SU-DHL-6 (cell line): ENCODE results near the gene CIB4.

ENCODE experiments used
- H2AFZ ChIP-seq: fragments of 200-600 bp; sonication (generic); 2 replicates; pipeline ENCODE4 v1.6.1; 2014; ENCODE audit warnings: low read depth, mild to moderate bottlenecking, moderate library complexity, mixed read lengths, antibody characterized with exemption, low read length; ENCODE audit not compliant: severe bottlenecking
- H3F3A ChIP-seq: fragments of 200-600 bp; shearing (Covaris generic); 2 replicates; pipeline ENCODE4 v1.6.0; 2016; ENCODE audit warnings: antibody characterized with exemption, mild to moderate bottlenecking; ENCODE audit not compliant: insufficient read depth
- H3K27ac ChIP-seq: fragments of 200-600 bp; sonication (generic); 2 replicates; pipeline ENCODE4 v1.5.1; 2016; ENCODE audit warnings: low read depth, mild to moderate bottlenecking, low read length, moderate library complexity, mixed read lengths
- H3K27me3 ChIP-seq: fragments of 200-600 bp; sonication (generic), shearing (Covaris generic); 2 replicates; pipeline ENCODE4 v1.6.0; 2014; ENCODE audit warnings: mild to moderate bottlenecking, low read length
- H3K36me3 ChIP-seq: fragments of 200-600 bp; sonication (generic); 2 replicates; pipeline ENCODE4 v1.6.1; 2014; ENCODE audit warnings: mild to moderate bottlenecking, low read length, mixed read lengths
- H3K4me2 ChIP-seq: fragments of 300-600, 200-600 bp; shearing (Covaris generic), sonication (generic); 2 replicates; pipeline ENCODE4 v1.6.0; 2014; ENCODE audit warnings: low read length, low read depth, mild to moderate bottlenecking; ENCODE audit not compliant: poor library complexity, severe bottlenecking
- H3K4me3 ChIP-seq: fragments of 200-600 bp; sonication (generic); 2 replicates; pipeline ENCODE4 v1.5.1; 2014; ENCODE audit warnings: antibody characterized with exemption, low read length, mild to moderate bottlenecking, mixed read lengths; ENCODE audit not compliant: insufficient read depth, poor library complexity, severe bottlenecking
- H3K79me2 ChIP-seq: fragments of 200-600 bp; sonication (generic); 2 replicates; pipeline ENCODE4 v1.6.1; 2014; ENCODE audit warnings: mild to moderate bottlenecking, low read length, moderate library complexity; ENCODE audit not compliant: insufficient read depth
- H3K9ac ChIP-seq: fragments of 200-600 bp; sonication (generic); 2 replicates; pipeline ENCODE4 v1.7.0; 2014; ENCODE audit warnings: mild to moderate bottlenecking, low read length
- H3K9me2 ChIP-seq: fragments of 200-600 bp; sonication (generic); replicated peaks from 2 replicates; pipeline ENCODE4 v1.6.1; 2014; ENCODE audit warnings: low read length; ENCODE audit not compliant: insufficient read depth
- H3K9me3 ChIP-seq: fragments of 200-600 bp; sonication (generic); 2 replicates; pipeline ENCODE4 v1.6.1; 2014; ENCODE audit warnings: low read length, mixed read lengths; ENCODE audit not compliant: insufficient read depth
- H4K20me1 ChIP-seq: fragments of 200-600 bp; sonication (generic); 2 replicates; pipeline ENCODE4 v1.6.1; 2014; ENCODE audit warnings: low read depth, mild to moderate bottlenecking, antibody characterized with exemption, low read length, moderate library complexity, mixed read lengths
- CTCF ChIP-seq: fragments of 200-600 bp; sonication (generic); IDR thresholded peaks from one replicate; pipeline ENCODE4 v1.5.1; 2017; ENCODE audit warnings: antibody characterized with exemption, mild to moderate bottlenecking, low read length, moderate library complexity; ENCODE audit not compliant: insufficient read depth, poor library complexity, severe bottlenecking
- EZH2phosphoT487 ChIP-seq: fragments of 200-600 bp; sonication (generic), shearing (Covaris generic); conservative IDR thresholded peaks from 2 replicates; pipeline ENCODE4 v1.6.1; 2018; ENCODE audit warnings: mild to moderate bottlenecking, antibody characterized with exemption, low read length, moderate library complexity, mixed read lengths

CIB4 gene

GRCh38 chr2:26636935-26637334 lies 4.2 kb downstream of the CIB4 start:
- Histone ChIP-seq H3K27me3 (no peaks in the 10 kb centered on the region), H3F3A (no peaks in the 10 kb centered on the region), H3K9me3 (no peaks in the 10 kb centered on the region), H3K4me3 (no peak overlapping the region), H3K4me2 (no peak overlapping the region), H3K27ac (no peak overlapping the region), H3K9ac (no peak overlapping the region), H3K79me2 (no peaks in the 10 kb centered on the region), H3K36me3 (no peaks in the 10 kb centered on the region), H2AFZ (no peak overlapping the region), H4K20me1 (no peaks in the 10 kb centered on the region), H3K9me2 (no peaks in the 10 kb centered on the region)
- TF ChIP-seq EZH2phosphoT487: no peak
- no peak for TF ChIP-seq CTCF

GRCh38 chr2:26635401-26635800 lies 5.8 kb downstream of the CIB4 start:
- Histone ChIP-seq H3K9me2 (no peaks in the 10 kb centered on the region), H3K79me2 (no peaks in the 10 kb centered on the region), H3K36me3 (no peaks in the 10 kb centered on the region), H4K20me1 (no peaks in the 10 kb centered on the region), H2AFZ (no peak overlapping the region), H3F3A (no peaks in the 10 kb centered on the region), H3K27me3 (no peaks in the 10 kb centered on the region), H3K9ac (no peak overlapping the region), H3K4me2 (no peak overlapping the region), H3K9me3 (no peaks in the 10 kb centered on the region), H3K4me3 (no peak overlapping the region), H3K27ac (no peak overlapping the region)
- TF ChIP-seq EZH2phosphoT487 (no peak), CTCF (no peak)

- Histone ChIP-seq H3K27ac (no peak overlapping the region), H3K79me2 (no peaks in the 10 kb centered on the region), H3K36me3 (no peaks in the 10 kb centered on the region), H3K9ac (no peak overlapping the region), H3F3A (no peaks in the 10 kb centered on the region), H3K4me2 (no peak overlapping the region), H2AFZ (no peak overlapping the region), H3K4me3 (no peak overlapping the region), H3K27me3 (0 out of 2 replicates have a peak, but pooled peaks cover 3% of the 10 kb centered on the region), H3K9me2 (no peaks in the 10 kb centered on the region), H3K9me3 (no peaks in the 10 kb centered on the region), H4K20me1 (no peaks in the 10 kb centered on the region)
- no peak for TF ChIP-seq CTCF
- TF ChIP-seq EZH2phosphoT487: no peak
Observed at GRCh38 chr2:26634636-26635230, 6.4 kb downstream of the CIB4 start.
